Measurements from ENCODE around the gene PSME2.

Gene PSME2

GRCh38 chr14:24151404-24152080, 5.1 kb upstream of the PSME2 start:
- TF ChIP-seq CTCF (conservative IDR thresholded peaks at IDR 0.05; ENCODE audit: low read depth, low read length) = no peak

DNA sequence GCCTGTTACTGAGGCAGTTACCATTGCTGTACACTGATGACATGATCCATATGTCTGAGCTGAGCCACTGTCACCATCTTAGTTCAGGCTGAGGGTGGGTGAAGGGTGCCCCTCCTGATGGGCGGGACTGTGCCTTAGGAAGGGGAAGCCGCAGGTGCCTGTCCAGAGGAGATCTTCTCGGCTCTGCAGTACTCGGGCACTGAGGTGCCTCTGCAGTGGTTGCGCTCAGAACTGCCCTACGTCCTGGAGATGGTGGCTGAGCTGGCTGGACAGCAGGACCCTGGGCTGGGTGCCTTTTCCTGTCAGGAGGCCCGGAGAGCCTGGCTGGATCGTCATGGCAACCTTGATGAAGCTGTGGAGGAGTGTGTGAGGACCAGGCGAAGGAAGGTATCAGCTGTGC, 4.6 kb upstream of the PSME2 start:
- no peak overlapping the region for H3K4me3 ChIP-seq (ENCODE audit: low read length)
- no peak for DNase-seq (ENCODE audit: low read depth)
- TF ChIP-seq CTCF (conservative IDR thresholded peaks at IDR 0.05; ENCODE audit: low read depth, low read length) = no peak

More at GRCh38 chr14:24151404-24152080, 5.1 kb upstream of the PSME2 start:
- DNase-seq (ENCODE audit: low read depth) = no peak
- no peak overlapping the region for H3K4me3 ChIP-seq (ENCODE audit: low read length)

DNA sequence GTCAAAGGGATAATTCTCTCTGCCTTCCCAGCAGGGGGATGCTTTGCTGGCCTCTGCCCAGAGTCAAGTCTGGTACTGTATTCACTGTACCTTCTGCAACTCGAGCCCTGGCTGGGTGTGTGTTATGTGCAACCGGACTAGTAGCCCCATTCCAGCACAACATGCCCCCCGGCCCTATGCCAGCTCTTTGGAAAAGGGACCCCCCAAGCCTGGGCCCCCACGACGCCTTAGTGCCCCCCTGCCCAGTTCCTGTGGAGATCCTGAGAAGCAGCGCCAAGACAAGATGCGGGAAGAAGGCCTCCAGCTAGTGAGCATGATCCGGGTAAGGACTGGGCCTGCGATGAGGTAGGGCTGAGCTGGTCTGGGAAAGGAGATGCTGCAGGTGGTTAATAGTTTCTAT, 4.2 kb upstream of the PSME2 start:
- H3K4me3 ChIP-seq (ENCODE audit: low read length) = no peak overlapping the region
- no peak for TF ChIP-seq CTCF (conservative IDR thresholded peaks at IDR 0.05; ENCODE audit: low read depth, low read length)
- DNase-seq (ENCODE audit: low read depth) = no peak

GRCh38 chr14:24150061-24150460, 3.7 kb upstream of the PSME2 start:
- no peak overlapping the region for H3K4me3 ChIP-seq (ENCODE audit: low read length)
- DNase-seq (ENCODE audit: low read depth) = no peak
- no peak for TF ChIP-seq CTCF (conservative IDR thresholded peaks at IDR 0.05; ENCODE audit: low read depth, low read length)

GRCh38 chr14:24149302-24149969, 3.0 kb upstream of the PSME2 start:
- H3K4me3 ChIP-seq (ENCODE audit: low read length) = no peak overlapping the region
- no peak for DNase-seq (ENCODE audit: low read depth)
- TF ChIP-seq CTCF (conservative IDR thresholded peaks at IDR 0.05; ENCODE audit: low read depth, low read length) = no peak

DNA sequence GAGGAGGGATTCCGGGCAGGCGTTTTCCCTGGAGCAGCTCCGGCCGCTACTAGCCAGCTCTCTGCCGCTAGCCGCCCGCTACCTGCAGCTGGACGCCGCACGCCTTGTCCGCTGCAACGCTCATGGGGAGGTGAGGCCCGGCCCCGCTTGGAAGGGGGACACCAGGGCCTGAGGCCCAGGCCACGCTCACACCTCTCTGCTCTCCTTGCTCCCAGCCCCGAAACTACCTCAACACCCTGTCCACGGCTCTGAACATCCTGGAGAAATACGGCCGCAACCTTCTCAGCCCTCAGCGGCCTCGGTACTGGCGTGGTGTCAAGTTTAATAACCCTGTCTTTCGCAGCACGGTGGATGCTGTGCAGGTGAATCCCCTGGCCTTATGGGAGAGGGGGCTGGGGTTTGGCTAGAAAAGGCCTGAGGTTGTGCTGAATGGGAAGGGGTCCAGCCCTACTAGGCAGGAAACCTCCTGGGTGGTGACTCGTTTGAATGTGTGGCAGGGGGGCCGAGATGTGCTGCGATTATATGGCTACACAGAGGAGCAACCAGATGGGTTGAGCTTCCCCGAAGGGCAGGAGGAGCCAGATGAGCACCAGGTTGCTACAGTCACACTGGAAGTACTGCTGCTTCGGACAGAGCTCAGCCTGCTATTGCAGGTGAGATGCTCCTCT, 1.5 kb upstream of the PSME2 start:
- peak overlapping the region; percentile 95 for H3K4me3 ChIP-seq (ENCODE audit: low read length)
- DNase-seq (ENCODE audit: low read depth) = no peak
- no peak for TF ChIP-seq CTCF (conservative IDR thresholded peaks at IDR 0.05; ENCODE audit: low read depth, low read length)
